Heart left ventricle (tissue), 16 donors: Measurements from ENCODE around the gene CAMSAP2. TPM values are rescaled to one million over a fixed set of nuclear protein-coding genes. Genes with fewer than 3 reads are reported as not detected.

ENCODE experiments used
- ATAC-seq, 4 donors: fragments of 200-7000 bp; cut with Tn5 transposase; one replicate each; pipeline ENCODE4 v1.9.1; 2020 to 2022; ENCODE audit warnings: moderate library complexity in 4 of 4, mild to moderate bottlenecking in 3 of 4, moderate number of reproducible peaks in 1 of 4
- DNase-seq, 5 donors: peaks; one replicate each; pipeline ENCODE4 v3.0.0-alpha.2; 2020
- H3K27ac ChIP-seq, 12 donors: fragments of 200-600 bp; sonication (generic) in 4 of 12; one replicate each; pipeline versions ENCODE4 v1.5.0 to v1.8.0; 2016 to 2022; ENCODE audit warnings: mild to moderate bottlenecking in 2 of 12
- H3K27me3 ChIP-seq, 9 donors: fragments of 200-600 bp; sonication (generic) in 2 of 9; one replicate each; pipeline versions ENCODE4 v1.5.1 to v1.8.0; 2016 to 2022; ENCODE audit warnings: mild to moderate bottlenecking in 3 of 9
- H3K36me3 ChIP-seq, 9 donors: fragments of 200-600 bp; sonication (generic) in 2 of 9; one replicate each; pipeline versions ENCODE4 v1.5.0 to v1.8.0; 2018 to 2022; ENCODE audit warnings: mild to moderate bottlenecking in 2 of 9
- H3K4me1 ChIP-seq, 12 donors: fragments of 200-600 bp; sonication (generic) in 4 of 12; one replicate each; pipeline versions ENCODE4 v1.5.0 to v1.8.0; 2016 to 2022; ENCODE audit warnings: mild to moderate bottlenecking in 3 of 12
- H3K4me3 ChIP-seq, 12 donors: fragments of 200-600 bp; sonication (generic) in 4 of 12; one replicate each; pipeline versions ENCODE4 v1.5.0 to v1.8.0; 2017 to 2022; ENCODE audit warnings: mild to moderate bottlenecking in 9 of 12, moderate library complexity in 4 of 12
- H3K9me3 ChIP-seq, 12 donors: fragments of 200-600 bp; sonication (generic) in 4 of 12; one replicate each; pipeline versions ENCODE4 v1.5.0 to v1.8.0; 2016 to 2022; ENCODE audit warnings: mild to moderate bottlenecking in 1 of 12
- CTCF ChIP-seq, 12 donors: fragments of 200-600 bp; sonication (generic) in 4 of 12; IDR thresholded peaks; one replicate each; pipeline versions ENCODE4 v1.5.0 to v1.8.0; 2018 to 2022; ENCODE audit warnings: antibody characterized with exemption in 12 of 12, mild to moderate bottlenecking in 5 of 12
- POLR2A ChIP-seq, 2 donors: fragments of 450-650 bp; IDR thresholded peaks; one replicate each; pipeline ENCODE4 v1.6.1; 2017; ENCODE audit warnings: antibody characterized with exemption in 2 of 2, mild to moderate bottlenecking in 2 of 2, moderate library complexity in 2 of 2
- WGBS, 4 donors: extraction: QIAGEN DNeasy Blood & Tissue Kit in 2 of 4; methylation state at CpG; one replicate each; pipeline versions ENCODE4 v1.1.5 to v1.1.7; 2013 to 2018; 5-methylcytosine and 5-hydroxymethylcytosine counted together
- intact Hi-C, 10 donors: fragments of 100-400 bp; cut with DNase I; formaldehyde crosslinking; loops; one replicate each; pipeline versions ENCODE4 v1.11.1 to v1.14.2; 2022
- polyA plus RNA-seq, 2 donors: library from polyadenylated mRNA; stranded (reverse); fragments of 200-250 nt; gene quantifications; one replicate each; pipeline ENCODE4 v1.2.3, GENCODE V29; 2013
- total RNA-seq, 9 donors: library from RNA; depleted of rRNA in 2 of 9; stranded (reverse); fragments of >200 nt in 2 of 9; fragmentation: NEBNext Ultra II Directional in 3 of 9; extraction: Animal tissue kit (Norgen Biotek cat#: 25700) in 3 of 9; gene quantifications; one replicate each; pipeline versions ENCODE4 v1.1.0 to v1.2.4, GENCODE V29; 2016 to 2023
- donor health status: ischemic (EF 13 %, LVEDD 7.1; RV severe dilation, severe dysfunction).
- donor health status: healthy with polysubstance abuse.
- donor health status: DM: no; HTN: yes; CAD: no.
- donor health status: DM: no; HTN: no; CAD: no.
- donor health status: ischemic (EF 25% LVEDD 6.9; RV normal size, moderate dysfunction).
- donor health status: ischemic (EF 25% LVEDD 5.7; RV mildly dilated, moderate dysfunction).
- donor health status: healthy.
- donor health status: DM: yes; HTN: yes; CAD: no.
- donor health status: ischemic (EF 35%, LVEDD 5.7; RV mildly dilated, moderate dysfunction).
- donor health status: nonischemic (EF 11% LVEDD 7.7; RV severe dilation, severe dysfunction).
- donor health status: DM: yes; HTN: yes; CAD: no.
- donor health status: PGD.
- donor health status: ischemic (EF 29% LVEDD 5.4; RV normal size, mild dysfunction).
- donor health status: nonischemic (EF 23%, LVEDD 6.1; RV moderate dilation, normal function).

CAMSAP2 gene
- total and polyA plus RNA-seq, 11 donors, result 7.0 to 53.7 (median 36.1) TPM

GRCh38 chr1:200907611-200908097, 169.0 kb downstream of the CAMSAP2 start:
- ATAC-seq, result no peak

GRCh38 chr1:200908191-200908868, 169.6 kb downstream of the CAMSAP2 start:
- TF ChIP-seq POLR2A (IDR thresholded peaks at IDR 0.05), result no peak
- no peak for TF ChIP-seq CTCF (IDR thresholded peaks at IDR 0.05)
- no peak overlapping the region for H3K4me3 ChIP-seq
- H3K4me1 ChIP-seq, result peaks cover 0 to 11% (median 0%) of the 10 kb centered on the region in 12 donors
- no peaks in the 10 kb centered on the region for H3K36me3 ChIP-seq
- H3K27ac ChIP-seq, result no peak overlapping the region
- ATAC-seq (no peak), DNase-seq (peak in 1 of 5 donors; percentile 7)
- no peaks in the 10 kb centered on the region for H3K9me3 ChIP-seq
- WGBS, 4 donors, result 88 to 94% (median 92%) methylated on average over 4 to 6 of the region's 6 CpGs
- no peaks in the 10 kb centered on the region for H3K27me3 ChIP-seq
- intact Hi-C loops, result no loop called here

More at GRCh38 chr1:200907611-200908097, 169.0 kb downstream of the CAMSAP2 start:
- intact Hi-C loops, result no loop called here
- peaks cover 0 to 11% (median 0%) of the 10 kb centered on the region in 12 donors for H3K4me1 ChIP-seq
- TF ChIP-seq POLR2A (IDR thresholded peaks at IDR 0.05), result no peak
- no peak for TF ChIP-seq CTCF (IDR thresholded peaks at IDR 0.05)
- 83 to 86% (median 84%) methylated on average over 5 of the region's 5 CpGs for WGBS, 4 donors
- peak in 1 of 5 donors; percentile 7 for DNase-seq
- H3K36me3 ChIP-seq, result no peaks in the 10 kb centered on the region
- H3K27me3 ChIP-seq, result peaks cover 0 to 1% (median 0%) of the 10 kb centered on the region in 9 donors
- no peaks in the 10 kb centered on the region for H3K9me3 ChIP-seq
- H3K4me3 ChIP-seq, result no peak overlapping the region
- H3K27ac ChIP-seq, result no peak overlapping the region

- Histone ChIP-seq H3K9me3 (no peaks in the 10 kb centered on the region), H3K27ac (no peak overlapping the region), H3K4me1 (peaks cover 0 to 10% (median 0%) of the 10 kb centered on the region in 12 donors), H3K27me3 (no peaks in the 10 kb centered on the region), H3K36me3 (no peaks in the 10 kb centered on the region), H3K4me3 (no peak overlapping the region)
- DNase-seq (peak in 1 of 5 donors; percentile 13), ATAC-seq (no peak)
- TF ChIP-seq POLR2A (IDR thresholded peaks at IDR 0.05) (no peak), CTCF (IDR thresholded peaks at IDR 0.05) (no peak)
- WGBS, 4 donors, result 59 to 89% (median 85%) methylated on average over 4 to 5 of the region's 5 CpGs
- intact Hi-C loops, result no loop called here
Observed at GRCh38 chr1:200909071-200909470, 170.4 kb downstream of the CAMSAP2 start.

GRCh38 chr1:200909757-200910239, 171.1 kb downstream of the CAMSAP2 start:
- no peaks in the 10 kb centered on the region for H3K27me3 ChIP-seq
- H3K4me3 ChIP-seq, result no peak overlapping the region
- no peaks in the 10 kb centered on the region for H3K9me3 ChIP-seq
- DNase-seq (no peak), ATAC-seq (no peak)
- H3K4me1 ChIP-seq, result peaks cover 0 to 7% (median 0%) of the 10 kb centered on the region in 12 donors
- H3K27ac ChIP-seq, result no peak overlapping the region
- H3K36me3 ChIP-seq, result no peaks in the 10 kb centered on the region
- intact Hi-C loops, result no loop called here
- WGBS, 4 donors, result 79 to 86% (median 84%) methylated on average over 4 of the region's 4 CpGs
- TF ChIP-seq CTCF (IDR thresholded peaks at IDR 0.05), result no peak
- no peak for TF ChIP-seq POLR2A (IDR thresholded peaks at IDR 0.05)

Other genes with a start within 250 kb of the CAMSAP2 start
- 1 to 10 TPM in 1 of 9 donors, under 1 TPM in 7, not detected in 1; 0.04 to 2.0 (median 0.14) TPM for gene KIF14, start 118.1 kb upstream of the CAMSAP2 start, total RNA-seq
- under 1 TPM in 1 of 2 donors, not detected in 1; 0.04 TPM for gene KIF14, start 118.1 kb upstream of the CAMSAP2 start, polyA plus RNA-seq
- gene DDX59, start 69.0 kb upstream of the CAMSAP2 start, total RNA-seq, result 10 to 100 TPM; 12.9 to 21.6 (median 15.9) TPM
- 10 to 100 TPM in 1 of 2 donors, 1 to 10 TPM in 1; 10.0 to 15.5 TPM for gene DDX59, start 69.0 kb upstream of the CAMSAP2 start, polyA plus RNA-seq
- not detected for gene GPR25, start 134.1 kb downstream of the CAMSAP2 start, total RNA-seq
- gene GPR25, start 134.1 kb downstream of the CAMSAP2 start, polyA plus RNA-seq, result not detected
- gene INAVA, start 156.0 kb downstream of the CAMSAP2 start, total RNA-seq, result under 1 TPM in 5 of 9 donors, not detected in 4; 0.07 to 0.43 (median 0.16) TPM
- gene INAVA, start 156.0 kb downstream of the CAMSAP2 start, polyA plus RNA-seq, result under 1 TPM; 0.07 to 0.11 TPM